ENCODE measurements around the gene MBP. TPM values are rescaled to one million over a fixed set of nuclear protein-coding genes. Genes with fewer than 3 reads are reported as not detected.
A peak's percentile ranks its signal among the peaks of the same experiment; 100 is the strongest.
"Not testable (repeated sequence)": the region's sequence is repeated elsewhere in the genome, so short reads cannot be mapped to it uniquely, and the experiment has no call there.

Gene MBP
- total and polyA plus RNA-seq, 8 donors = 6.3 to 33.5 (median 20.7) TPM

- Histone ChIP-seq H3K4me1 (no peaks in the 10 kb centered on the region), H3K9me3 (no peaks in the 10 kb centered on the region), H3K27ac (no peak overlapping the region), H3K36me3 (no peaks in the 10 kb centered on the region), H3K27me3 (no peaks in the 10 kb centered on the region), H3K4me3 (no peak overlapping the region)
- FAIRE-seq (no peak), DNase-seq (no peak), ATAC-seq (no peak)
- WGBS, 2 donors = 85 to 90% methylated on average over 15 of the region's 15 CpGs
- no peak for TF ChIP-seq CTCF (IDR thresholded peaks at IDR 0.05)
- intact Hi-C loops (cut with DNase I) = no loop called here
These were observed 107.5 kb downstream of the MBP start for GRCh38 chr18:77025123-77025522.

- DNase-seq = no peak
- no peaks in the 10 kb centered on the region for H3K9me3 ChIP-seq
- no peak for ATAC-seq
- FAIRE-seq = no peak
- TF ChIP-seq CTCF (IDR thresholded peaks at IDR 0.05) = no peak
- no peaks in the 10 kb centered on the region for H3K4me1 ChIP-seq
- H3K27me3 ChIP-seq = no peaks in the 10 kb centered on the region
- H3K36me3 ChIP-seq = no peaks in the 10 kb centered on the region
- no peak overlapping the region for H3K4me3 ChIP-seq
- WGBS, 2 donors = 95 to 97% methylated on average over 14 of the region's 14 CpGs
- no peak overlapping the region for H3K27ac ChIP-seq
- intact Hi-C loops (cut with DNase I) = no loop called here
These were observed 108.1 kb downstream of the MBP start for GRCh38 chr18:77024476-77024875.

- no peaks in the 10 kb centered on the region for H3K36me3 ChIP-seq
- no peaks in the 10 kb centered on the region for H3K9me3 ChIP-seq
- no peak overlapping the region for H3K4me3 ChIP-seq
- no peaks in the 10 kb centered on the region for H3K27me3 ChIP-seq
- no peak for TF ChIP-seq CTCF (IDR thresholded peaks at IDR 0.05)
- H3K27ac ChIP-seq = no peak overlapping the region
- ATAC-seq = no peak
- intact Hi-C loops (cut with DNase I) = no loop called here
- no peaks in the 10 kb centered on the region for H3K4me1 ChIP-seq
- peak in 1 of 6 donors; percentile 47 for DNase-seq
- 82 to 85% methylated on average over 19 of the region's 19 CpGs for WGBS, 2 donors
- FAIRE-seq = no peak
These were observed 109.3 kb downstream of the MBP start for GRCh38 chr18:77023102-77023782.

- Histone ChIP-seq H3K4me3 (no peak overlapping the region), H3K4me1 (no peaks in the 10 kb centered on the region), H3K27me3 (no peaks in the 10 kb centered on the region), H3K27ac (no peak overlapping the region), H3K36me3 (no peaks in the 10 kb centered on the region), H3K9me3 (no peaks in the 10 kb centered on the region)
- no peak for ATAC-seq
- 82 to 87% methylated on average over 5 of the region's 5 CpGs for WGBS, 2 donors
- no peak for TF ChIP-seq CTCF (IDR thresholded peaks at IDR 0.05)
- DNase-seq = no peak
- intact Hi-C loops (cut with DNase I) = no loop called here
- no peak for FAIRE-seq
These were observed 110.0 kb downstream of the MBP start for GRCh38 chr18:77022556-77022955.

- Histone ChIP-seq H3K9me3 (no peaks in the 10 kb centered on the region), H3K27ac (no peak overlapping the region), H3K36me3 (peaks cover 0 to 2% (median 0%) of the 10 kb centered on the region in 3 donors), H3K4me1 (no peaks in the 10 kb centered on the region), H3K4me3 (no peak overlapping the region), H3K27me3 (no peaks in the 10 kb centered on the region)
- WGBS, 2 donors = 91 to 94% methylated on average over 12 of the region's 12 CpGs
- ATAC-seq (no peak), DNase-seq (no peak), FAIRE-seq (no peak)
- TF ChIP-seq CTCF (IDR thresholded peaks at IDR 0.05) = no peak
- intact Hi-C loops (cut with DNase I) = no loop called here
These were observed 110.5 kb downstream of the MBP start for GRCh38 chr18:77022116-77022515.

- DNase-seq; H3K27me3 ChIP-seq; H3K36me3 ChIP-seq; ATAC-seq; intact Hi-C loops (cut with DNase I); H3K4me1 ChIP-seq; FAIRE-seq; H3K27ac ChIP-seq; H3K4me3 ChIP-seq; H3K9me3 ChIP-seq: not testable (repeated sequence)
- WGBS, 2 donors = 89 to 95% methylated on average over 14 of the region's 14 CpGs
These were observed 111.1 kb downstream of the MBP start for GRCh38 chr18:77021478-77021877.
